SK-MEL-5 (cell line): ENCODE data around the gene FNDC11. TPM values are rescaled to one million over a fixed set of nuclear protein-coding genes. Genes with fewer than 3 reads are reported as not detected.

Experiments
- DNase-seq: peaks from one replicate; pipeline ENCODE4 v3.0.0-alpha.2; 2016; ENCODE audit warnings: low read depth, low spot score
- in situ Hi-C: cut with HindIII; loops from 2 replicates; pipeline ENCODE4 v1.10.0; 2016; ENCODE audit warnings: low sequenced_read_pairs, high pct_unique_total_duplicates, low pct_unique_long_range_greater_than_20kb
- total RNA-seq: library from RNA; depleted of rRNA; stranded (reverse); fragments of >200 nt; shearing (Covaris generic); gene quantifications from 2 replicates; pipeline ENCODE4 v1.2.3, GENCODE V29; 2014

FNDC11 gene
- total RNA-seq, 1 experiment from 2014 or later = not detected

GRCh38 chr20:63582382-63583063 lies 28.6 kb downstream of the FNDC11 start:
- DNase-seq = no peak
- in situ Hi-C loops = no loop called here

- in situ Hi-C loops = no loop called here
- no peak for DNase-seq
Measured at GRCh38 chr20:63585616-63586565, 31.9 kb downstream of the FNDC11 start.

GRCh38 chr20:63586797-63587196 lies 32.8 kb downstream of the FNDC11 start:
- no peak for DNase-seq
- in situ Hi-C loops = no loop called here

- DNase-seq = no peak
- in situ Hi-C loops = no loop called here
Measured at GRCh38 chr20:63587256-63587655, 33.3 kb downstream of the FNDC11 start.

- in situ Hi-C loops = no loop called here
- no peak for DNase-seq
Measured at GRCh38 chr20:63587776-63588591, 34.0 kb downstream of the FNDC11 start.

GRCh38 chr20:63588641-63589041 lies 34.7 kb downstream of the FNDC11 start:
- no peak for DNase-seq

GRCh38 chr20:63589261-63590217 lies 35.6 kb downstream of the FNDC11 start:
- DNase-seq = no peak
- in situ Hi-C loops = no loop called here

More at GRCh38 chr20:63588641-63589041, 34.7 kb downstream of the FNDC11 start:
- in situ Hi-C loops = no loop called here

- DNase-seq = no peak
- in situ Hi-C loops = no loop called here
Measured at GRCh38 chr20:63590218-63591146, 36.5 kb downstream of the FNDC11 start.

GRCh38 chr20:63591147-63591533 lies 37.2 kb downstream of the FNDC11 start:
- no peak for DNase-seq
- in situ Hi-C loops = no loop called here

- in situ Hi-C loops = no loop called here
- DNase-seq = no peak
Measured at GRCh38 chr20:63591786-63592355, 37.9 kb downstream of the FNDC11 start.

GRCh38 chr20:63592661-63593060 lies 38.7 kb downstream of the FNDC11 start:
- in situ Hi-C loops = no loop called here
- DNase-seq = no peak

- no peak for DNase-seq
- in situ Hi-C loops = no loop called here
Measured at GRCh38 chr20:63594043-63594561, 40.1 kb downstream of the FNDC11 start.

- in situ Hi-C loops = no loop called here
Measured at GRCh38 chr20:63595416-63596127, 41.6 kb downstream of the FNDC11 start.

GRCh38 chr20:63596423-63596822 lies 42.5 kb downstream of the FNDC11 start:
- in situ Hi-C loops = no loop called here
- DNase-seq = no peak

More at GRCh38 chr20:63595416-63596127, 41.6 kb downstream of the FNDC11 start:
- no peak for DNase-seq
